GM19035 (cell line): Measurements from ENCODE around the gene ITGA6.
"Not testable (repeated sequence)": the region's sequence is repeated elsewhere in the genome, so short reads cannot be mapped to it uniquely, and the experiment has no call there.

ENCODE experiments used
- ATAC-seq: cut with Tn5 transposase; IDR thresholded peaks from one replicate; pipeline ENCODE4 v1.9.1; 2021; ENCODE audit not compliant: unreplicated experiment

Gene ITGA6

DNA sequence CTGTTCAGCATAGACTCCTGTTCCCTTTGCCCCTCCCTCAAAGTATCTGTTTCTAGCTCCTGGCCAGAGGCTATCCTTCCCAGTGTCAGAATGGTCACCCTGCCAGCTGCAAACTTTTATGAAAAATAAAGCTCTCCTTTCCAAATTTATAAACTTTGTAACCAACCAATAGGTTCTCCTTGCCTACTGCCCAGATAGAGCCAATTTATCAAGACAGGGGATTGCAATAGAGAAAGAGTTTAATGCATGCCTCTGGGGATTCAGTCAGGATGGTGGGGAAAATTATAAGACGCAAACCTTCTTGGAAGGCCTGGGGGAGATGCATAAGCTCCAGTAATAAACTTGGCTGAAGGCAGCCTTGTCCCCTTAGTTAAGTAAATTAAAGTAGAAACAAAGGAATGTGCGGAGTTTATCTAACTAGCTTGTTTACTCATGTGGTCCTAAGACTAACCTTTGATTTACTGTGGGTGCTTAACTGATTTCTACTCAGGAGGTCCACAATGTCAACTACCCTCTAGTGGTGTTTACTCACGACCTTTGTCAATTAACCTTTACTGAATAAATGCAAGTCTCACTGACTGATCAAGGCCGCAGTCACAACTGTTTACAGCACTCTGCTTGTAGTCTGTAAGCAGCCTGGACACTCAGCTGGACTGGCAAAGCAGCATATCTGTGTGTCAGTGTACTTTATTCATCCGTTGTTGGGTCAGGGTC, 85.6 kb downstream of the ITGA6 start:
- no peak for ATAC-seq

DNA sequence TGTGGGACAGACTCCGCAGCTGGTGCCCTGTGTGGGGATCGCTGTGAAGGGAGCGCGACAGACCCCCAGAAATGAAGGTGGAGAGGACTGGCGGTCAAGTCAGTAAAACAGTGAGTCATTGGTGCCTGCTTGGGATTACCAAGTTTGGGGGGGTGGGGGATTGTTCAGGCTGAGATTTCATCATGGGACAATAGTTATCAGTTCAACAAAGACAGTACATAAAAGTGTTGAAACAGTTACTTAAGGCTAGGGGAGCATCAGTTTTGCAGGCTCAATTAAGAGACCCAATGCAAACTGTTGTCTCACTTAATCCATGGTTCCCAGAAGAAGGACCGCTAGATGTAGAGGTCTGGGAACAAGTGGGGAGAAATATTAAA, 86.1 kb downstream of the ITGA6 start:
- ATAC-seq, result no peak

DNA sequence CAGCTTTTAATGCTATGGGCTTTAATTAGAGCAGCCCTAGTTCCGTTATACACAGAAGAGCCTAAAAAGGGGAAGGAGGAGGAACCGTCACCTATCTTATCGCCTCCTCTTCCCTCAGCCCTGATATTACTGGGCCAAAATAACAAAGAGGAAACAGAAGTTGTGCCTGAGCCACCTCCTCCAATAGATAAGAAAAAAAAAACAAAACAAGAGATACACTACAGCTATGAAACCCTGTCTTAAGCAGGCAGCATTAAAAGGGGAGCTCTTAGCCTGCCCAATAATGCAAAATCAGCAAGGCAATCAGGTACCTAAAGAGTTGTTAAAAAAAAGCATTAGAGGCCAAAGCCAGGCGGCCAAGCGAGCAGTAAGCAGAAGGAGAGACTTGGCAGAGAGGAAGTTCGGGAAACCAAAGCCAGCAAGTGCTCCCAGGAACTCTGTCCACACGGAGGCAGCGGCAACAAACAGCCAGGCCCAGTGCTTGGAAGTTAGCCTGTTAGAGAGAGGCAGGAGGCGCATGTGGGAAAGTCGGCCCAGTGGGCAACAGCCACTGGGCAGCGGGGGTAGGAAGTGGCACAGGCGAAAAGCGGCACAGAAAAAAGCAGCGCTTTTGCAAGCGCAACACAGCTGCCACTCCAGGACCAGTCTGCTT, 86.7 kb downstream of the ITGA6 start:
- ATAC-seq, result no peak

DNA sequence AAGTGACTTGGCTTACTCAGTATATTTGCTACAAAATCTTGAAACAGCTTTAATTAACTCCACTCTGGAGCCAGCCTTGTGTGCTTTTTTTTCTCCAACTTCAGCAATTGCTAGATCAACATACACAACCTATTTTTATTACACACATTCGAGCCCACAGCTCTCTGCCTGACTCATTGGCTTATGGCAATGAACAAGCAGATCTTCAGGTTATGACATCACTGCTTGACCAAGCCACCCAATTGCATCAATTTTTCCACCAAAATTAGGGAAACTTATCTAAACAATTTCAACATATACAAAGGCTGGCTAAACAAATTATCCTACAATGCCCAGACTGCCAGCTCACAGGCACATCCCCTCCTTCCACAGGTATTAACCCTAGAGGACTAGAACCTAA, 88.9 kb downstream of the ITGA6 start:
- no peak for ATAC-seq

DNA sequence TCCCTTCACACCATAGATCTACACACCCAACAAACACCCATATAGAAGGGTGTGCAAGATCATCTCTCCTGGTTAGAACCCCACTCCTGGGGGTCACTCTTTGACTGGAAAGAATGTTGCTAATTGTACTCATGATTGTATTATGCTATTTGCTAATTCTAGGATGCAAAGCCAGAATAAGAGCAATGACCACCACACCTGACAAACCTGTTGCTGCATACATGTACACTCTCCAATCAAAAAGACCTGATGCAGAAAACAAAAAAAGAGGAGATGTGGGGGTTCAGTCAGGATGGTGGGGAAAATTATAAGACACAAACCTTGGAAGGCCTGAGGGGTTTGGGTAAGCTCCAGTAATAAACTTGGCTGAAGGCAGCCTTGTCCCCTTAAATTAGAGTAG, 91.6 kb downstream of the ITGA6 start:
- ATAC-seq, result no peak

DNA sequence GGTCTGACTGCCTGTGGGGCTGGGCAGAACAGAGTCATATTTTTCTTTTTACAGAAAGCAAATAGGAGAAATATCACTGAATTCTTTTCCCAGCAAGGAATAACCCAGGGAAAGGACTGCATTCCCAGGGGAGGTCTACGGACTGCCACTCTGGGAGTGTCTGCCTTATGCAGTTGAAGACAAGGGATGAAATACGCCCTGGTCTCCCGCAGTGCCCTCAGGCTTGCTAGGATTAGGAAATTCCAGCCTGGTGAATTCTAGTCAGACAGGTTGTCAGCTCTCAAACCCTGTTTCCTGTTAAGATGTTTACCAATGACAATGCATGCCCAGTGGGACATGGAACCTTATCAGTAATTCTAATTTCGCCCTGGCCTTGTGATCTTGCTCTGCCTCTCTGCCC, 98.2 kb downstream of the ITGA6 start:
- ATAC-seq, result no peak

DNA sequence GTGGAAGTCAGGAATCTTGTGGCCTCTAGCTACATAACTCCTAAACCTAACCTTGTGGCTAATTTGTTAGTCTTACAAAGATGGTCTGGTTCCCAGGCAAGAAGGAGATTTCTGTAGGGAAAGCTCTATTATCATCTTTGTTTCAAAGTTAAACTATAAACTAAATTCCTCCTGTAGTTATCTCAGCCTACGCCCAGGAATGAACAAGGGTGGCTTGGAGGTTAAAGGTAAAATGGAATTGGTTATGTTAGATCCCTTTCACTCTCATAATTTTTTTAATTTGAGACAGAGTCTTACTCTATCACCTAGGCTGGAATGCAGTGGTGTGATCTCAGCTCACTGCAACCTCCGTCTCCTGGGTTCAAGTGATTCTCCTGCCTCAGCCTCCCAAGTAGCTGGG, 103.9 kb downstream of the ITGA6 start:
- no peak for ATAC-seq

DNA sequence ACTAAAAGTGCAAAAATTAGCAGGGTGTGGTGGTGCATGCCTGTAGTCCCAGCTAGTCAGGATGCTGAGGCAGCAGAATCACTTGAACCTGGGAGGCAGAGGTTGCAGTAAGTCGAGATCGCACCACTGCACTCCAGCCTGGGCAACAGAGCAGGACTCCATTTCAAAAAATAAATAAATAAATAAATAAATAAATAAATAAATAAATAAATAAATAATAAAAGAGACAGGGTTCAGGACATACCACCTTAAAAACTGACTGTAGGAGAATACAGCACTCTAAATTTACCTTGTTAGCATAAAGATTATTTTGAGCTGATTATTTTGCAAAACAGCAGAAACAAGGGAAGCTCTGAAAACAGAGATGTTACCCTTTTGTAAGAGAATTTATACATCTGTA, 105.1 kb downstream of the ITGA6 start:
- ATAC-seq, result not testable (repeated sequence)

DNA sequence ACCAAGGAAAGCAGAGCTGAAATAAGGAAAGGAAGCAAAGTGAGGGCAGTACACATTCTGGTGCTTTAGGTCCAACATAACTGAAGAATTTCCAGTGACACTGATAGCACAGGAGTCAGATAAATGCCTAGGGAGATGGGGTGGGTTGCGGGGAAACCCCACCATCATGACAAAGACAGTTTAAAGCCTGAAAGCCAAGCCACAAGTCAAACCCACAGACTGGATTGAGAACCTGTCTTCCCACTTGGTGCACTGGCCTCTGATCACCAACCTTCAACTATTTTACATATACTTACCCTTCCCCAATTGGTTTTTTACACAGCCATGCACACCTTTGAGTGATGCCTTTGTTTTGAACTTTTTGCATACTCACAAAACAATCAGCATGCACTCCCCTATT, 106.3 kb downstream of the ITGA6 start:
- ATAC-seq, result no peak

DNA sequence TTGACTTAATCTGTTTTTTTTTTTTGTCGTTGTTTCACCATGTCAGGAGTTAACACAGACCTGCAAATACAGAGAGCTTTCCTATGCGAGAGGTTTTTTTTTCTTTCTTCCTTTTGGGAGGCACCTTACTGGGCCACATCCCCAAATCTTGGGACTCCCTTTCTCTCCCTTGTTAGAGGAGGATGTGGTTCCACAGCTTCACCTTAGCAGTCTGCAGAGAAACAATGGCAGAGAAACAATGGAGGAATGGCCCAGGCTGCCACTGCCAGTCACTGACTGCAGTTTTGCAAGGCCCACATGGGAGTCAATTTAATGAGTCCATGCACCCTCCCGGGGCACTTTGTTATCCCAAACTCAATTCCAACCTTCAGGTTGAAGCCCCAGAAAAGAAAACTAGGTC, 107.7 kb downstream of the ITGA6 start:
- ATAC-seq, result no peak

DNA sequence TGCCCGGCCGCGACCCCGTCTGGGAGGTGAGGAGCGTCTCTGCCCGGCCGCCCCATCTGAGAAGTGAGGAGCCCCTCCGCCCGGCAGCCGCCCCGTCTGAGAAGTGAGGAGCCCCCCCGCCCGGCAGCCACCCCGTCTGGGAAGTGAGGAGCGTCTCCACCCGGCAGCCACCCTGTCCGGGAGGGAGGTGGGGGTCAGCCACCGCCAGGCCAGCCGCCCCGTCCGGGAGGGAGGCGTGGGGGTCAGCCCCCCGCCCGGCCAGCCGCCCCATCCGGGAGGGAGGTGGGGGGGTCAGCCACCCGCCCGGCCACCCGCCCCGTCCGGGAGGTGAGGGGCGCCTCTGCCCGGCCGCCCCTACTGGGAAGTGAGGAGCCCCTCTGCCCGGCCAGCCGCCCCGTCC, 110.5 kb downstream of the ITGA6 start:
- not testable (repeated sequence) for ATAC-seq

DNA sequence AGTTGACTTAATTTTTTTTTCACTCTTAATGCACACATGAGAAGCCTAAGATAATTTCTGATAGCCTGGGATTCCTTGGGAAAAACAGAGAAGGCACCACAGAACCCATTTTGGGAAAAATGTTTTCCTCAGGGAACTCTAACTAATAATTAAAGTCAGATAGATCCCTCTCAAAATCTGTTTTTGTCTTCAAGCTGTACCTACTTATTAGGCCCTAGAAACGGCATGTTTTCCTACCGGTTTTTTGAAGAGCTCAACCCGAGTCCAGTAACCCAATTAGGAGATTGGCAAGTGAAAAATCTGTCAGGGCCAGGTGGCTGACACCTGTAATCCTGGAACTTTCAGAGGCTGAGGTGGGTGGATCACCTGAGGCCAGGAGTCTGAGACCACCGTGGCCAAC, 112.4 kb downstream of the ITGA6 start:
- no peak for ATAC-seq

DNA sequence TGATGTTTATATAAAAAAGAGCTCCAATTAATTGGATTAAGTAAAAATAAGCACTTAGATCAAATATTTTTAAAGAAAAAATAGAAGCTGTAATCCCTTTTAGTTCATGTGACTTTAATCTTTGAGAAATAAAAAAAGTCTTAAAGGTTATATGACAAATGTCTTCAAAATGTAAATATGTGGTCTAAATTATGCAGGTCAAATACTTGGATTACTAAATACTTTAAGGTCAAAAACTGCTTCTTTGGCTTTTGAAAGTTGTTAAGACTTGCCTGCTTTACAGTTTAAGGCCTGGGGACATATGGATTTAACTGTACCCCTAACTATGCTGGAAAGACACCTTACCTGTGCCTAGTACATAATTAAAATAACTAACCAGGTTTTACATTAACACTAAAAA, 113.0 kb downstream of the ITGA6 start:
- no peak for ATAC-seq

DNA sequence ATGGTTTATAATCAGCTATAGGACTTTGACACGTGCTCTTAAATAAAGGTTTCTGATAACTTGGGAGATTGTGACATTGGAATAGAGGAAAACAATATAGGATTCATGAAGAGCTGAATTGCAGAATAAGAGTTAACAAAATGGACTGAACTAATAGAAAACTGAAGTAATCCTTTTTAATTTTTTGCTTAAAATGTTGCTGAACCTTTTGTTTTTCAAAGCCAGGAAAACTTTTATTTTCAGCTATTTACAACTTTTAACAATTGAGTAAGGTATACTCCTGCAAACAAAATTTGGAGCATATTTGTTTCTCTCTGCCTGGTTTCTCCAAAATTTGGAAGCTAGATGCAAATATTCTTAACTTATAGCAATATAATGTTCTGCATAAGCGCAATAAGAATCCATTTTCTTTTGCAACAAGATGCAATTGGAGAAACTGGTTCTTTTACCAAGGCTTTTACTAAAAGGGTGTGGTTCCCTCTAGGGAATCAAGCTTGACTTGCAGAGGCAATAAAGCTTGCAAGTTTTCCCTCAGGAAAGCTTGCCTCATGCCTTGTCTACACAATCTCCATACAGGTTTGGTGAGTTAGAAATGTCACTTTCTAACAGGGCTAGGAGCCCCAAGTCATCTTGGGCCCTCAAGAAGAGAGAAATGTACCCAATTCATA, 118.2 kb downstream of the ITGA6 start:
- ATAC-seq, result no peak

DNA sequence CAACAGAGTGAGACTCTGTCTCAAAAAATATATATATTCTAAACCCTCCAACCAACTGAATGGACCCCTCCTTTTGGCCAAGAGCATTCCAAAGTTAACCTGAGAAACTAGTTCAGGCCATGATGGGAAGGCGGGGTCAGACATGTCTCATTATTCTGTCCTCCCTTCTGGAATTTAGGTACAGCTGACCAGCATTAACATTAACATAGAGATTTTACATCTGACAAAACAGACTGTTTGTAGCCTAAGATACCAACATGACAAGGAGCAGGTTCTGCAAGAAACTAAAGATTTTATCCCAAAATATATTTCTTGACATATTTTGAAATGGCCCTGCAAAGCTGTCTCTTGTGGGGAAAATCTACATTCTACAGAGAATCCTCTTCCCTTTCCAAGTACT, 121.7 kb downstream of the ITGA6 start:
- no peak for ATAC-seq

DNA sequence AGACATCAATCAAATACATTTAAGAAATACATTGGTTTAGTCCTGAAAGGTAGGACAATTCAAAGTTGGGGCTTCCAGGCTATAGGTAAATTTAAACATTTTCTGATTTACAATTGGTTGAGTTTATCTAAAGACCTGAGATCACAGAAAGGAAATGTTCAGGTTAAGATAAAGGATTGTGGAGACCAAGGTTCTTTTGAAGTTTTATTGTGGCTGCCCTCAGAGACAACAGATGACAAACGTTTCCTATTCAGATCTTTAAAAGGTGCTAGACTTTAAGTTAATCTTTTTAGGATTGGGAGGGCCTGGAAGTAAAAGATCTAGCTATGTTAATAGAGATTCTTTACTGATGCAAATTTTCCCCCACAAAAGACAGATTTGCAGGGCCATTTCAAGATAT, 122.4 kb downstream of the ITGA6 start:
- ATAC-seq, result not testable (repeated sequence)

DNA sequence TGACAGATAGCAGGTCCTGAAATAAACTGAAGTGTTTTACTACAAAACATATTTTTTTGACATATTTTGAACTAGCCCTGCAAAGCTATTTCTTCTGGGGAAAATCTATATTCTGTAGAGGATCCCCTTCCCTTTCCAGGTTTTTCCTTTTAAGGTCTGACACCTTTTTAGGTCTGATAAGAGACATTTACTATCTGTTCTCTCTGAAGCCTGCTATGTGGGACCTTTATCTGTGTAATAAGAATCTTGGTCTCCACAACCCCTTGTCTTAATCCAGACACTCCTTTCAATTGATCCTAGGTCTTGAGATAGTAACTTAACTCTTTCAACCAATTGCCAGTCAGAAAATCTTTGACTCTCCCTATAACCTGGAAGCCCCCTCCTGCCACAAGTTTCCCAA, 123.0 kb downstream of the ITGA6 start:
- ATAC-seq, result no peak

DNA sequence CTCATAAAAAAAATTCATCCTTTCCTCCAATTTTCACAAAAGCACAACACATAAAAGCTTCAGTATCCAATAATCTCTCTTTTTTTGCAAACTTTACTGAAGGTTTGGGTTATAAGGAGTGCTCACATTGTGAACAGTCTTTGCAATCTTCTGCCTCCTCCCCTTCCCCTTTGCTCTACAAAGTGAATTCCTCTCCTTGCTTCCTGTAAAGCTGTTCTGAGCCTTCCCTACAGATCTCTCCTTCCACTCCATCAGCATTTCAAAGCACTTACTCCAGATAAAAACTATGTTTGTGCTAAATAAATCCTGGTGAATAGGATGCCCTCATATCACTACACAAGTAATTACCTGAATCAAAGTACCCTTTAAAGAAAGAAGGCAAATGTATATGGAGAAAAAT, 123.9 kb downstream of the ITGA6 start:
- ATAC-seq, result no peak

DNA sequence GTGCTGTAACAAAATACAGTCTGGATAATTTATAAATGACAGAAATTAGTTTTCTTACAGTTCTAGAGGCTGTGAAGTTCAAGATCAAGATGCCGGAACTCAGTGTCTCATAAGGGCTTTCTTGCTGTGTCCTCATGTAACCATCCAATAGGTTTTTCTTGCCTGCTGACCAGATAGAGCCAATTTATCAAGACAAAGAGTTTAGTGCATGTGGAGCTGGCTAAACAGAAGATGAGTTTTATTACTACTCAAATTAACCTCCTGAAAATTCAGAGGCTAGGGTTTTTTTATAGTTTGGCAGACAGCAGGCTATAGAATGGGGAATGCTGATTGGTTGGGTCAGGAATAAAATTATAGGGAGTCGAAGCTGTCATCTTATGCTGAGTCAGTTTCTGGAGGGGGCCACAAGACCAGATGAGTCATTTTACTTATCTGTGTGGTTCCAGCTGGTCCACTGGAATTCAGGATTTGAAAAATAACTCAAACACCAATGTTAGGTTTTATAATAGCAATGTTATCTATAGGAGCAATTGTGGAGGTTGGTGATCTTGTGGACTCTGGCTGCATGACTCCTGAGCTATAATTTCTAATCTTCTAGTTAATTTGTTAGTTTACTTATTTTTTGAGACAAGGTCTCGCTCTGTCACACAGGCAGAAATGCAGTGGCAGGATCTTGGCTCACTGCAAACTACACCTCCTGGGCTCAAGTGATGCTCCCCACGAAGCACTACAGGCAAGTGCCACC, 125.3 kb downstream of the ITGA6 start:
- ATAC-seq, result no peak

DNA sequence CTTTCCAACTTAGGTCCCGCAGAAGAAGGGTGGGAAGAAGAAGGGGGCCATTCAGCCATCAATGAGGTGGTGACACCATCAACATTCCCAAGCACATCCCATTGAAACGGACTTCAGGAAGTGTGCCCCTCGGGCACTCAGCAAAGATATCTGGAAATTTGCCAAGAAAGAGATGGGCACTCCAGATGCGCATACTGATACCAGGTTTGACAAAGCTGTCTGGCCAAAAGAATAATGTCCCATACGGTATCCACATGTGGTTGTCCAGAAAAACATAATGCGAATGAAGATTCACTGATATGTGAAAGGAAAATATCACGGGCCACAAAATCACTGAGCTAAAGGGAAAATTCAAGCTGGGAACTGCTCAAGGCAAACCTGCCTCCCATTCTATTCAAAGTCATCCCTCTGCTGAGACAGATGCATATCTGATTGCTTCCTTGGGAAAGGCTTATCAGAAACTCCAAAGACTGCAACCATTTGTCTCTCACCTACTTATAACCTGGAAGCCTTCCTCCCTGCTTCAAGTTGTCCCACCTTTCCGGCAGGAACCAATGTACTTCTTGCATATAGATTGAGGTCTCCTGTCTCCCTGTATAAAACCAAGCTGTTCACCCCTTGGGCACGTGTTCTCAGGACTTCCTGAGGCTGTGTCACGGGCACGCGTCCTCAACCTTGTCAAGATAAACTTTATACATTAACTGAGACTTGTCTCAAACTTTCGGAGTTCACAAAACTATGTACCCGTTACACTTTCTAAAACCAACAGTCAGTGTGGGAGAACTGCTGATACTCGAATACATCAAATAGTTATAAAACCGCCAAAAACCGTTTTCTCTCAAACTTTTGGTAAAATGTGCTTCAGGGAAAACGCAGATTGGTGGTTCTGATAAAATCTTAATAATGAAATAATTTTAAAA, 127.2 kb downstream of the ITGA6 start:
- ATAC-seq, result no peak

DNA sequence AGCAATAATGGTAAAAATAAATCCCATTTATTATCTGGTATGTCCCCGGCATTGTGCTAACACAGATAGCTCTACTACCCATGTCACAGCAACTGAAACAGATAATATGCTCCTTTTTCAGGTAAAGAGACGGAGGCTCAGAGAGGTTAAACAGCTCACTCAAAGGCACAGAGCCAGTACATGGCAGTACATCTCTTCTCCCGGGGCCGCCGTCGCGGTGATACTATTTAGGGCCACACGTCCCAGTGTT, 127.8 kb downstream of the ITGA6 start:
- peak; percentile 16 for ATAC-seq
